Heart left ventricle (tissue), 13 donors: ENCODE data around the gene ZWILCH.

Experiments used
- POLR2A ChIP-seq, 2 donors: fragments of 450-650 bp; IDR thresholded peaks; one replicate each; pipeline ENCODE4 v1.6.1; 2017; ENCODE audit warnings: antibody characterized with exemption in 2 of 2, mild to moderate bottlenecking in 2 of 2, moderate library complexity in 2 of 2
- TF ChIP-seq, protein P1 (sequence below), 12 donors: fragments of 200-600 bp; sonication (generic) in 4 of 12; IDR thresholded peaks; one replicate each; pipeline versions ENCODE4 v1.5.0 to v1.8.0; 2018 to 2022; ENCODE audit warnings: antibody characterized with exemption in 12 of 12, mild to moderate bottlenecking in 5 of 12
- donor health status: ischemic (EF 13 %, LVEDD 7.1; RV severe dilation, severe dysfunction).
- donor health status: DM: no; HTN: yes; CAD: no.
- donor health status: DM: no; HTN: no; CAD: no.
- donor health status: ischemic (EF 25% LVEDD 6.9; RV normal size, moderate dysfunction).
- donor health status: ischemic (EF 25% LVEDD 5.7; RV mildly dilated, moderate dysfunction).
- donor health status: ischemic (EF 35%, LVEDD 5.7; RV mildly dilated, moderate dysfunction).
- donor health status: nonischemic (EF 11% LVEDD 7.7; RV severe dilation, severe dysfunction).
- donor health status: DM: yes; HTN: yes; CAD: no.
- donor health status: PGD.
- donor health status: ischemic (EF 29% LVEDD 5.4; RV normal size, mild dysfunction).
- donor health status: nonischemic (EF 23%, LVEDD 6.1; RV moderate dilation, normal function).

- TF ChIP-seq, protein P1, sequence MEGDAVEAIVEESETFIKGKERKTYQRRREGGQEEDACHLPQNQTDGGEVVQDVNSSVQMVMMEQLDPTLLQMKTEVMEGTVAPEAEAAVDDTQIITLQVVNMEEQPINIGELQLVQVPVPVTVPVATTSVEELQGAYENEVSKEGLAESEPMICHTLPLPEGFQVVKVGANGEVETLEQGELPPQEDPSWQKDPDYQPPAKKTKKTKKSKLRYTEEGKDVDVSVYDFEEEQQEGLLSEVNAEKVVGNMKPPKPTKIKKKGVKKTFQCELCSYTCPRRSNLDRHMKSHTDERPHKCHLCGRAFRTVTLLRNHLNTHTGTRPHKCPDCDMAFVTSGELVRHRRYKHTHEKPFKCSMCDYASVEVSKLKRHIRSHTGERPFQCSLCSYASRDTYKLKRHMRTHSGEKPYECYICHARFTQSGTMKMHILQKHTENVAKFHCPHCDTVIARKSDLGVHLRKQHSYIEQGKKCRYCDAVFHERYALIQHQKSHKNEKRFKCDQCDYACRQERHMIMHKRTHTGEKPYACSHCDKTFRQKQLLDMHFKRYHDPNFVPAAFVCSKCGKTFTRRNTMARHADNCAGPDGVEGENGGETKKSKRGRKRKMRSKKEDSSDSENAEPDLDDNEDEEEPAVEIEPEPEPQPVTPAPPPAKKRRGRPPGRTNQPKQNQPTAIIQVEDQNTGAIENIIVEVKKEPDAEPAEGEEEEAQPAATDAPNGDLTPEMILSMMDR (IDR thresholded peaks at IDR 0.05) = no peak
- no peak for TF ChIP-seq POLR2A (IDR thresholded peaks at IDR 0.05)
Observed at GRCh38 chr15:66555685-66556084, 50.6 kb downstream of the ZWILCH start.
